Adipocyte (in vitro differentiated cells): ENCODE data around the gene FBXO46.
"Not testable (repeated sequence)": the region's sequence is repeated elsewhere in the genome, so short reads cannot be mapped to it uniquely, and the experiment has no call there.

Experiments used
- DNase-seq: peaks from one replicate; pipeline ENCODE4 v3.0.0-alpha.2; 2015; ENCODE audit warnings: low read depth
- H3K27me3 ChIP-seq: replicated peaks from 2 replicates; pipeline ENCODE4 v1.7.0; 2013; ENCODE audit warnings: mild to moderate bottlenecking, low read length, moderate library complexity; ENCODE audit not compliant: control insufficient read depth, insufficient read depth
- H3K36me3 ChIP-seq: 2 replicates; pipeline ENCODE4 v1.7.0; 2013; ENCODE audit warnings: low read length, mild to moderate bottlenecking, moderate library complexity; ENCODE audit not compliant: control insufficient read depth, insufficient read depth, severe bottlenecking
- H3K4me1 ChIP-seq: 2 replicates; pipeline ENCODE4 v1.7.0; 2013; ENCODE audit warnings: mild to moderate bottlenecking, low read length, moderate library complexity; ENCODE audit not compliant: control insufficient read depth, insufficient read depth
- H3K4me3 ChIP-seq: 2 replicates; pipeline ENCODE4 v1.7.0; 2013; ENCODE audit warnings: mild to moderate bottlenecking, low read length, moderate library complexity
- H3K9ac ChIP-seq: 2 replicates; pipeline ENCODE4 v1.7.0; 2013; ENCODE audit warnings: mild to moderate bottlenecking, low read length, moderate library complexity
- H3K9me3 ChIP-seq: 2 replicates; pipeline ENCODE4 v1.7.0; 2013; ENCODE audit warnings: mild to moderate bottlenecking, low read length, moderate library complexity; ENCODE audit not compliant: control insufficient read depth

Gene FBXO46

GRCh38 chr19:45747513-45747912 lies 16.8 kb upstream of the FBXO46 start:
- Histone ChIP-seq H3K27me3 (no peaks in the 10 kb centered on the region), H3K36me3 (no peaks in the 10 kb centered on the region), H3K9me3 (no peaks in the 10 kb centered on the region), H3K4me3 (no peak overlapping the region), H3K9ac (no peak overlapping the region), H3K4me1 (peaks cover 4% of the 10 kb centered on the region)
- DNase-seq, result no peak

- Histone ChIP-seq H3K4me3 (no peak overlapping the region), H3K9me3 (no peaks in the 10 kb centered on the region), H3K9ac (no peak overlapping the region), H3K27me3 (no peaks in the 10 kb centered on the region), H3K36me3 (no peaks in the 10 kb centered on the region), H3K4me1 (peaks cover 4% of the 10 kb centered on the region)
- no peak for DNase-seq
These were observed 16.2 kb upstream of the FBXO46 start for GRCh38 chr19:45746866-45747265.

GRCh38 chr19:45745606-45746005 lies 14.9 kb upstream of the FBXO46 start:
- Histone ChIP-seq H3K4me3 (no peak overlapping the region), H3K9ac (no peak overlapping the region)
- DNase-seq, result no peak

GRCh38 chr19:45742969-45743368 lies 12.3 kb upstream of the FBXO46 start:
- Histone ChIP-seq H3K36me3 (no peaks in the 10 kb centered on the region), H3K4me3 (no peak overlapping the region), H3K27me3 (no peaks in the 10 kb centered on the region), H3K9ac (no peak overlapping the region), H3K4me1 (peaks cover 8% of the 10 kb centered on the region), H3K9me3 (no peaks in the 10 kb centered on the region)
- DNase-seq, result no peak

More at GRCh38 chr19:45745606-45746005, 14.9 kb upstream of the FBXO46 start:
- Histone ChIP-seq H3K36me3 (no peaks in the 10 kb centered on the region), H3K9me3 (no peaks in the 10 kb centered on the region), H3K27me3 (no peaks in the 10 kb centered on the region), H3K4me1 (peaks cover 4% of the 10 kb centered on the region)

GRCh38 chr19:45739498-45740439 lies 9.1 kb upstream of the FBXO46 start:
- Histone ChIP-seq H3K9me3 (no peaks in the 10 kb centered on the region), H3K9ac (no peak overlapping the region), H3K4me1 (peaks cover 4% of the 10 kb centered on the region), H3K36me3 (no peaks in the 10 kb centered on the region), H3K27me3 (no peaks in the 10 kb centered on the region), H3K4me3 (no peak overlapping the region)
- DNase-seq, result no peak

GRCh38 chr19:45733160-45733810 lies 2.6 kb upstream of the FBXO46 start, which contains the start of gene MEIOSIN:
Gene MEIOSIN (plus strand): TSS chr19:45733439. CDS start chr19:45735377, 1,938 bp downstream.
- Histone ChIP-seq H3K9me3 (no peaks in the 10 kb centered on the region), H3K27me3 (no peaks in the 10 kb centered on the region), H3K9ac (no peak within 1 kb of the TSS), H3K4me1 (peaks cover 13% of the 10 kb centered on the region), H3K36me3 (no peaks in the 10 kb centered on the region), H3K4me3 (no peak within 1 kb of the TSS)
- DNase-seq, result no peak

GRCh38 chr19:45729800-45730290 lies 851 bp downstream of the FBXO46 start:
- no peaks in the 10 kb centered on the region for H3K36me3 ChIP-seq
- H3K9ac ChIP-seq, result peak overlapping the region; percentile 96
- no peaks in the 10 kb centered on the region for H3K27me3 ChIP-seq
- peak overlapping the region; percentile 99 for H3K4me3 ChIP-seq
- H3K9me3 ChIP-seq, result no peaks in the 10 kb centered on the region
- DNase-seq, result peak; percentile 43
- peaks cover 13% of the 10 kb centered on the region for H3K4me1 ChIP-seq

GRCh38 chr19:45728683-45729082 lies 2.0 kb downstream of the FBXO46 start:
- H3K36me3 ChIP-seq, H3K4me3 ChIP-seq, H3K27me3 ChIP-seq, DNase-seq, H3K9me3 ChIP-seq, H3K9ac ChIP-seq: not testable (repeated sequence)
- H3K4me1 ChIP-seq, result peaks cover 18% of the 10 kb centered on the region

- not testable (repeated sequence) for H3K9ac ChIP-seq, H3K36me3 ChIP-seq, H3K9me3 ChIP-seq, DNase-seq, H3K4me3 ChIP-seq, H3K27me3 ChIP-seq
- H3K4me1 ChIP-seq, result peaks cover 52% of the 10 kb centered on the region
These were observed 10.6 kb downstream of the FBXO46 start for GRCh38 chr19:45720065-45720464.

GRCh38 chr19:45717983-45718650 lies 12.6 kb downstream of the FBXO46 start:
- H3K36me3 ChIP-seq, result peaks cover 4% of the 10 kb centered on the region
- H3K27me3 ChIP-seq, result no peaks in the 10 kb centered on the region
- H3K9ac ChIP-seq, result peak overlapping the region; percentile 82
- peak overlapping the region; percentile 97 for H3K4me3 ChIP-seq
- peaks cover 42% of the 10 kb centered on the region for H3K4me1 ChIP-seq
- H3K9me3 ChIP-seq, result no peaks in the 10 kb centered on the region
- DNase-seq, result no peak
